Vagina (tissue), 2 donors: ENCODE results near the gene ATXN1. TPM values are rescaled to one million over a fixed set of nuclear protein-coding genes. Genes with fewer than 3 reads are reported as not detected.

Experiments
- DNase-seq, 2 donors: peaks; one replicate each; pipeline ENCODE4 v3.0.0-alpha.2; 2017; ENCODE audit errors: extremely low spot score in 2 of 2
- H3K27ac ChIP-seq: fragments of 200-600 bp; sonication (generic); one replicate; pipeline ENCODE4 v1.5.1; 2019
- H3K27me3 ChIP-seq: fragments of 200-600 bp; sonication (generic); one replicate; pipeline ENCODE4 v1.5.1; 2019
- H3K36me3 ChIP-seq, 2 donors: fragments of 200-600 bp; sonication (generic); one replicate each; pipeline ENCODE4 v1.5.1; 2017 to 2019
- H3K4me1 ChIP-seq: fragments of 200-600 bp; sonication (generic); one replicate; pipeline ENCODE4 v1.5.1; 2019
- H3K4me3 ChIP-seq, 2 donors: fragments of 200-600 bp; sonication (generic); 1 replicate in 1 of 2; 2 replicates in 1 of 2; pipeline ENCODE4 v1.5.1; 2016 to 2019
- H3K9me3 ChIP-seq: fragments of 200-600 bp; sonication (generic); one replicate; pipeline ENCODE4 v1.5.1; 2019
- POLR2A ChIP-seq, 2 donors: fragments of 450-650 bp; IDR thresholded peaks; one replicate each; pipeline ENCODE4 v1.6.1; 2017; ENCODE audit warnings: antibody characterized with exemption in 2 of 2, mild to moderate bottlenecking in 2 of 2, moderate library complexity in 2 of 2
- POLR2AphosphoS5 ChIP-seq, 2 donors: sonication (generic); formaldehyde crosslinking; IDR thresholded peaks; one replicate each; pipeline ENCODE4 v1.9.0; 2017; ENCODE audit warnings: antibody characterized with exemption in 2 of 2, mild to moderate bottlenecking in 2 of 2, low read depth in 1 of 2; ENCODE audit not compliant: insufficient read depth in 1 of 2
- intact Hi-C: fragments of 100-400 bp; cut with DNase I; formaldehyde crosslinking; loops from one replicate; pipeline ENCODE4 v1.15.1; 2023
- total RNA-seq: library from RNA; depleted of rRNA; stranded (reverse); fragments of >200 nt; gene quantifications from one replicate; pipeline ENCODE4 v1.2.3, GENCODE V29; 2016
- TF ChIP-seq, protein P1 (sequence below), 3 experiments: fragments of 450-650 bp in 2 of 3; fragments of 200-600 bp in 1 of 3; sonication (generic) in 1 of 3; IDR thresholded peaks; one replicate each; pipeline ENCODE4 v1.5.1; 2017 to 2019; ENCODE audit warnings: antibody characterized with exemption in 3 of 3, mild to moderate bottlenecking in 2 of 3, moderate library complexity in 2 of 3

Gene ATXN1
- total RNA-seq, 1 donor from 2014 or later: 43.2 TPM

DNA sequence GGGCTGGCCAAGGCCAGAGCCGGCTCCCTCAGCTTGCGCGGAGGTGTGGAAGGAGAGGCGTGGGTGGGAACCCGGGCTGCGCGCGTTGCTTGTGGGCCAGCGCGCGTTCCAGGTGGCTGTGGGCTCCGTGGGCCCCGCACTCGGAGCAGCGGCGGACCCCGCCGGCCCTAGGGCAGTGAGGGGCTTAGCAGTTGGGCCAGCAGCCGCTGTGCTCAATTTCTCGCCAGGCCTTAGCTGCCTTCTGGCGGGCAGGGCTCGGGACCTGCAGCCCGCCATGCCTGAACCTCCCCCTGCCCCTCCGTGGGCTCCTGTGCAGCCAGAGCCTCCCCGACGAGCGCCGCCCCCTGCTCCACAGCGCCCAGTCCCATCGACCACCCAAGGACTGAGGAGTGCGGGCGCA is 414.4 kb downstream of the ATXN1 start:
- Histone ChIP-seq H3K27ac (no peak overlapping the region), H3K27me3 (no peaks in the 10 kb centered on the region), H3K4me3 (no peak overlapping the region), H3K36me3 (no peaks in the 10 kb centered on the region), H3K4me1 (peaks cover 19% of the 10 kb centered on the region), H3K9me3 (no peaks in the 10 kb centered on the region)
- DNase-seq: no peak
- TF ChIP-seq POLR2A (IDR thresholded peaks at IDR 0.05) (no peak), POLR2AphosphoS5 (IDR thresholded peaks at IDR 0.05; ENCODE audit: insufficient read depth in 1 of 2, low read depth in 1 of 2) (no peak)
- TF ChIP-seq, protein P1, sequence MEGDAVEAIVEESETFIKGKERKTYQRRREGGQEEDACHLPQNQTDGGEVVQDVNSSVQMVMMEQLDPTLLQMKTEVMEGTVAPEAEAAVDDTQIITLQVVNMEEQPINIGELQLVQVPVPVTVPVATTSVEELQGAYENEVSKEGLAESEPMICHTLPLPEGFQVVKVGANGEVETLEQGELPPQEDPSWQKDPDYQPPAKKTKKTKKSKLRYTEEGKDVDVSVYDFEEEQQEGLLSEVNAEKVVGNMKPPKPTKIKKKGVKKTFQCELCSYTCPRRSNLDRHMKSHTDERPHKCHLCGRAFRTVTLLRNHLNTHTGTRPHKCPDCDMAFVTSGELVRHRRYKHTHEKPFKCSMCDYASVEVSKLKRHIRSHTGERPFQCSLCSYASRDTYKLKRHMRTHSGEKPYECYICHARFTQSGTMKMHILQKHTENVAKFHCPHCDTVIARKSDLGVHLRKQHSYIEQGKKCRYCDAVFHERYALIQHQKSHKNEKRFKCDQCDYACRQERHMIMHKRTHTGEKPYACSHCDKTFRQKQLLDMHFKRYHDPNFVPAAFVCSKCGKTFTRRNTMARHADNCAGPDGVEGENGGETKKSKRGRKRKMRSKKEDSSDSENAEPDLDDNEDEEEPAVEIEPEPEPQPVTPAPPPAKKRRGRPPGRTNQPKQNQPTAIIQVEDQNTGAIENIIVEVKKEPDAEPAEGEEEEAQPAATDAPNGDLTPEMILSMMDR (IDR thresholded peaks at IDR 0.05): no peak
- intact Hi-C loops: no loop called here

DNA sequence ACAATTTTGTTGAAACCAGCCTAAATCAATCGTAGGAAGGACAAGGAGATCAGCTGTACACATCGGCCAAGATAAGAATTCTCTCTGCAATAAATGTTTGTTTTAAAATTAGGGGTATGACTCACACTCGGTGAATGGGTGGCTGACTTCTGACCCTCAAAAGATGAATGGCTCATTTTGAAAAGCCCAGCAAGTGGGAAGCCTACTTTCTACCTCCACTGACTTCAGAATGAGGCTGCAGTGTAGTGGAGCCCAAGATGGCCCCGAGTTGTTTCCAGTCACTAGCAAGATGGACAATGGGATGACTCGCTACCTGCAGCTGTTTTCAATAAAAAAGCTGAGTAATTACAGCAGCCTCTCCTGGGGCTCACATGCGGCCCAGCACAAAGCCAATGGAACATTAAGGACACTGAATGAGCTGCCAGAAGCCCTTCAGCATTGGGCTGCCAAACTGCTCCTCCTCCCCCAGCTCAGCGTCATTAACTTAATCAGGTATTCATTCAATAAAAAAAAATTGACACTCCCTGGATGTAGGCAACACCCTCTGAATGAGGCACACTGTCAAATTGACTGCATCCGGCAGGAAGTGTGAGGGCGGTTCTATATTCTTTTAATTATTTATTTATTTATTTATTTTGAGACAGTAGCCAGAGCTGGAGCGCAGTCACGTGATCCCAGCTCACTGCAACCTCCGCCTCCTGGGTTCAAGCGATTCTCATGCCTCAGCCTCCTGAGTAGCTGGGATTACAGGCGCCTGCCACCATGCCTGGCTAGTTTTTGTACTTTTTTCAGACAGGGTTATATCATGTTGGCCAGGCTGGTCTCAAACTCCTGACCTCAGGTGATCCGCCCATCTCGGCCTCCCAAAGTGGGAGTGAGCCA is 415.6 kb downstream of the ATXN1 start:
- DNase-seq: no peak

DNA sequence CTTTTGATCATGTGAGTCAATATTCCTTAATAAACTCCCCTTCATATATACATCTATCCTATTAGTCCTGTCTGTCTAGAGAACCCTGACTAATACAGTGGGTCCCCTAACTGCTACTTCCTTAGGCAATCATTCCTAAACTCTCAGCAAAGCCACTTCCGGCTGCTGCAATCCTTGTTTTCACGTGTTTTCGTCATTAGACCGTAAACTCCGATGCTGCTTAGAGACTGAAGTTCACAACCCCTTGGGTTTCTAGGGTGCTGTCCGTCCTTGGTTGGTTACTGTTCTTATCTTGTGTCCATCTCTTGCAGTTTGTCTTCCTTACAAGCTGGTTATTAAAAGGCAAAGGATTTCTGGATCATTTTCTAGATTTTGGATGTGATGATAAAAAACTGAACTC is 416.5 kb downstream of the ATXN1 start:
- Histone ChIP-seq H3K4me1 (peaks cover 19% of the 10 kb centered on the region), H3K27me3 (no peaks in the 10 kb centered on the region), H3K36me3 (no peaks in the 10 kb centered on the region), H3K4me3 (no peak overlapping the region), H3K9me3 (no peaks in the 10 kb centered on the region), H3K27ac (no peak overlapping the region)
- intact Hi-C loops: no loop called here
- TF ChIP-seq, protein P1 (IDR thresholded peaks at IDR 0.05): no peak
- TF ChIP-seq POLR2A (IDR thresholded peaks at IDR 0.05) (no peak), POLR2AphosphoS5 (IDR thresholded peaks at IDR 0.05; ENCODE audit: insufficient read depth in 1 of 2, low read depth in 1 of 2) (no peak)
- no peak for DNase-seq

More for the DNA sequence above, 415.6 kb downstream of the ATXN1 start:
- Histone ChIP-seq H3K36me3 (no peaks in the 10 kb centered on the region), H3K4me1 (peaks cover 19% of the 10 kb centered on the region), H3K27ac (no peak overlapping the region), H3K27me3 (no peaks in the 10 kb centered on the region), H3K9me3 (no peaks in the 10 kb centered on the region), H3K4me3 (no peak overlapping the region)
- intact Hi-C loops: no loop called here
- peak in 1 of 2 donors; percentile 23 for TF ChIP-seq POLR2AphosphoS5 (IDR thresholded peaks at IDR 0.05; ENCODE audit: insufficient read depth in 1 of 2, low read depth in 1 of 2)
- no peak for TF ChIP-seq POLR2A (IDR thresholded peaks at IDR 0.05)

DNA sequence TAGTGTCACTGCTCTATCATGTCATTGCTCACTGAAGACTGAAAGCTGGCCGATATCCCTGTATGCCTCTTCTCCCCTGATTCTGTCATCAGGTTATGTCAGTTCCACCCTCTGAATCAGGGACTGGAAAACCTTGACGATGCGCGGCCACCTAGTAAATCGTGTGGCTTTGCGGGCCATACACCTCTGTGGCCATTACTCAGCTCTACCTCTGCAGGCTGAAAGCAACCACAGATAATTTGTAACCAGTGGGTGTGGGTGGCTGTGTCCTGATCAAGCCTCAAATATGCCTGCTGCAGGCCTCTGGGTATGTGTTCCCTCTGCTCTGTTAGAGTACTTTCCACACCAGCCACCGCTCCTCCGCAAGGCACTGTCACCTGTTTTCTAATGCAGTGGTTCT is 417.7 kb downstream of the ATXN1 start:
- intact Hi-C loops: no loop called here
- no peak overlapping the region for H3K27ac ChIP-seq
- TF ChIP-seq POLR2AphosphoS5 (IDR thresholded peaks at IDR 0.05; ENCODE audit: insufficient read depth in 1 of 2, low read depth in 1 of 2): no peak
- TF ChIP-seq, protein P1 (IDR thresholded peaks at IDR 0.05): no peak
- TF ChIP-seq POLR2A (IDR thresholded peaks at IDR 0.05): no peak
- H3K4me1 ChIP-seq: peaks cover 28% of the 10 kb centered on the region
- no peak for DNase-seq
- H3K36me3 ChIP-seq: no peaks in the 10 kb centered on the region
- H3K9me3 ChIP-seq: no peaks in the 10 kb centered on the region
- H3K27me3 ChIP-seq: no peaks in the 10 kb centered on the region
- H3K4me3 ChIP-seq: no peak overlapping the region

DNA sequence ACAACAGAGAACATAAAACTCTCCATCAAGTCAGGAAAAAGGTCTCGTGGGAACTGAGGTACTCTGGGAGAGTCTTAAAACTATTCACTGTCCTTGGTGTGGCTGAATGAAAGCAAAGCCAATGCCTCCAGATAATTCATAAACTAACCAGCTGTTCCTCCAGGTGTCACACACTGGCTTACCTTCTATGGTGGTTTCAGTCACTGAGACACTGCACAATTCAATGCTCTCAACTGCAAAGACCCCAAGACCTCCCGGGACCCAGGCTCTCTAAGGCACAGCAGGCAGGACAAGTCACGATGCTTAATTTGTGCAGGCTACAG is 422.0 kb downstream of the ATXN1 start:
- no peaks in the 10 kb centered on the region for H3K36me3 ChIP-seq
- peaks cover 53% of the 10 kb centered on the region for H3K4me1 ChIP-seq
- H3K9me3 ChIP-seq: no peaks in the 10 kb centered on the region
- no peaks in the 10 kb centered on the region for H3K27me3 ChIP-seq
- no peak overlapping the region for H3K4me3 ChIP-seq
- DNase-seq: no peak
- TF ChIP-seq POLR2AphosphoS5 (IDR thresholded peaks at IDR 0.05; ENCODE audit: insufficient read depth in 1 of 2, low read depth in 1 of 2) (no peak), POLR2A (IDR thresholded peaks at IDR 0.05) (no peak)
- TF ChIP-seq, protein P1 (IDR thresholded peaks at IDR 0.05): no peak
- intact Hi-C loops: loop anchor here (5.0 to 10.0 kb wide), 2 partner anchors 68 to 166 kb away; no protein-coding TSS in a partner anchor
- H3K27ac ChIP-seq: peak overlapping the region; percentile 65
